Testis (tissue), 3 donors: ENCODE results near the gene ARAP2. TPM values are rescaled to one million over a fixed set of nuclear protein-coding genes. Genes with fewer than 3 reads are reported as not detected.

Experiments
- DNase-seq: peaks from one replicate; pipeline ENCODE4 v3.0.0-alpha.2; 2019
- H3K27ac ChIP-seq, 2 donors: fragments of 200-600 bp; sonication (generic); one replicate each; pipeline ENCODE4 v1.5.1; 2019
- H3K27me3 ChIP-seq: fragments of 200-600 bp; sonication (generic); one replicate; pipeline ENCODE4 v1.5.1; 2019
- H3K36me3 ChIP-seq: fragments of 200-600 bp; sonication (generic); one replicate; pipeline ENCODE4 v1.5.1; 2017; ENCODE audit warnings: low read depth; ENCODE audit errors: missing control alignments
- H3K4me1 ChIP-seq: fragments of 200-600 bp; sonication (generic); one replicate; pipeline ENCODE4 v1.5.1; 2019
- H3K4me3 ChIP-seq, 2 donors: fragments of 200-600 bp; sonication (generic); one replicate each; pipeline ENCODE4 v1.5.1; 2017 to 2019
- H3K9me3 ChIP-seq: fragments of 200-600 bp; sonication (generic); one replicate; pipeline ENCODE4 v1.5.1; 2017
- POLR2A ChIP-seq: fragments of 450-650 bp; IDR thresholded peaks from one replicate; pipeline ENCODE4 v1.6.1; 2017; ENCODE audit warnings: antibody characterized with exemption, mild to moderate bottlenecking, moderate library complexity
- WGBS, 2 donors: methylation state at CpG; one replicate each; pipeline ENCODE4 v1.1.5; 2018; 5-methylcytosine and 5-hydroxymethylcytosine counted together
- intact Hi-C: fragments of 100-400 bp; cut with DNase I; formaldehyde crosslinking; loops from one replicate; pipeline ENCODE4 v1.15.1; 2023; ENCODE audit warnings: low total_unique reads
- polyA plus RNA-seq: library from polyadenylated mRNA; stranded (reverse); fragments of 350-450 nt; fragmentation: Illumina TruSeq; extraction: RNeasy Lipid Tissue Mini Kit (QIAGEN cat#74804); gene quantifications from one replicate; pipeline ENCODE4 v1.2.3, GENCODE V29; 2014; ENCODE audit warnings: low read depth, low replicate concordance; ENCODE audit not compliant: insufficient read depth
- total RNA-seq, 2 donors: library from RNA; depleted of rRNA; stranded (reverse); fragments of >200 nt; gene quantifications; one replicate each; pipeline ENCODE4 v1.2.3, GENCODE V29; 2016
- TF ChIP-seq, protein P1 (sequence below), 3 experiments: fragments of 450-650 bp in 2 of 3; fragments of 200-600 bp in 1 of 3; sonication (generic) in 1 of 3; IDR thresholded peaks; one replicate each; pipeline ENCODE4 v1.5.1; 2016 to 2019; ENCODE audit warnings: antibody characterized with exemption in 3 of 3, mild to moderate bottlenecking in 2 of 3, moderate library complexity in 1 of 3

The ARAP2 gene
- total and polyA plus RNA-seq, 3 donors from 2014 or later: 10.9 to 91.0 (median 81.1) TPM

DNA sequence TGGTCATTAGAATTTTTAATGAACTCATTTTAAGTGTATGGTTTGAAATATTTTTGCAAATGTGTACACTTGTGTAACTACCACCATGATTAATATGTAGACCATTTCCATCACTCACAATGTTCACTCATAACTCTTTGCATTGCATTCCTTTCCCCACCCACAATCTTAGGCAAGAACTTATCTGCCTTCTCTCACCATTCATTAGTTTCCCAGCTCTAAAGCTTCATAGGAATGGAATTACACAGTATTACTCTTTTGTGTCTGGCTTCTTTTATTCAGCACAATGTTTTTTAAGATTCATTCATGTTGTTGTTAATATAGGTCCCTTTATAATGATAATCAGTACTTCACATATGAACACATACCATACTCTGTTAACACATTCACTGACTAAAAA lies 106.1 kb downstream of the ARAP2 start:
- Histone ChIP-seq H3K9me3 (no peaks in the 10 kb centered on the region), H3K27ac (no peak overlapping the region), H3K36me3 (no peaks in the 10 kb centered on the region), H3K27me3 (no peaks in the 10 kb centered on the region), H3K4me1 (no peaks in the 10 kb centered on the region), H3K4me3 (no peak overlapping the region)
- TF ChIP-seq, protein P1, sequence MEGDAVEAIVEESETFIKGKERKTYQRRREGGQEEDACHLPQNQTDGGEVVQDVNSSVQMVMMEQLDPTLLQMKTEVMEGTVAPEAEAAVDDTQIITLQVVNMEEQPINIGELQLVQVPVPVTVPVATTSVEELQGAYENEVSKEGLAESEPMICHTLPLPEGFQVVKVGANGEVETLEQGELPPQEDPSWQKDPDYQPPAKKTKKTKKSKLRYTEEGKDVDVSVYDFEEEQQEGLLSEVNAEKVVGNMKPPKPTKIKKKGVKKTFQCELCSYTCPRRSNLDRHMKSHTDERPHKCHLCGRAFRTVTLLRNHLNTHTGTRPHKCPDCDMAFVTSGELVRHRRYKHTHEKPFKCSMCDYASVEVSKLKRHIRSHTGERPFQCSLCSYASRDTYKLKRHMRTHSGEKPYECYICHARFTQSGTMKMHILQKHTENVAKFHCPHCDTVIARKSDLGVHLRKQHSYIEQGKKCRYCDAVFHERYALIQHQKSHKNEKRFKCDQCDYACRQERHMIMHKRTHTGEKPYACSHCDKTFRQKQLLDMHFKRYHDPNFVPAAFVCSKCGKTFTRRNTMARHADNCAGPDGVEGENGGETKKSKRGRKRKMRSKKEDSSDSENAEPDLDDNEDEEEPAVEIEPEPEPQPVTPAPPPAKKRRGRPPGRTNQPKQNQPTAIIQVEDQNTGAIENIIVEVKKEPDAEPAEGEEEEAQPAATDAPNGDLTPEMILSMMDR (IDR thresholded peaks at IDR 0.05): no peak
- no peak for TF ChIP-seq POLR2A
- no peak for DNase-seq
- intact Hi-C loops: no loop called here

DNA sequence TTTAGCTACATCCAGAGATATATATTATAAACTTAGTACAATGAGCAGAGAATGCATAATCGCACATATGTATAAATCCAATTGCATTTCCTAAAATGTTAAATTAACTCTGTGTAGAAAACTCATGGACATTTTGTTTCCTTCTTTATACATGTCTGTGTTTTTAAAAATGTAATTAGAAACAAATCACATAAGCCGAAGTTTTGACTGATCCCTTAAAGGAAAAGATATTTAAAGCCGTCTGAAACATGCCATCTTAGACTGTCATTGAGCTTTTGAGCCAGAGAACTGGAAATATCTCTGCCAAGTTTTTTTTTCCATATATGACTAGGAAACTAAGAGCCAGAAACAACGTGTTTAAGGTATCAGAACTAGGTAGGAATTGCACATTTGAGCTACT lies 107.0 kb downstream of the ARAP2 start:
- Histone ChIP-seq H3K27ac (no peak overlapping the region), H3K36me3 (no peaks in the 10 kb centered on the region), H3K4me1 (no peaks in the 10 kb centered on the region), H3K4me3 (no peak overlapping the region), H3K9me3 (no peaks in the 10 kb centered on the region), H3K27me3 (no peaks in the 10 kb centered on the region)
- no peak for DNase-seq
- TF ChIP-seq POLR2A: no peak
- TF ChIP-seq, protein P1 (IDR thresholded peaks at IDR 0.05): no peak
- intact Hi-C loops: no loop called here
- WGBS, 2 donors: 64 to 78% methylated on average over 4 of the region's 4 CpGs

DNA sequence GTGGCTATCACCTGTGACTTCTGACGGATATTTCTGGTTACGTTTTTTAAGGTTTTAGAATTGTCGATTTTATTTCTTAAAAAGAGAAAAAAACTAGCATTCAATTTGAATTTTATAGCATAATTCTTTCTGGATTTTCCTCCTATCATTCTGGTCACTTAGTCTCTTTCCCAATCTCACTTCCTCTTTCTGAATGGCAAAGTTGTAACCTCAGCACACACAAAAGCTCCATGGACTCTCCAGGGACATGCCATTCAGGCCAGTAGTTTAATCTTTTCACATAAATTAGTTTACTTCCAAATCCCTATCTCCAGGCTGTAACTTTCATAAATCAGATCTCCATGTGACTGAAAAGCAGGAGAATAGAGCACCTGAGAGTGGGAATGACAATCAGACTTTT lies 110.7 kb downstream of the ARAP2 start:
- Histone ChIP-seq H3K4me1 (no peaks in the 10 kb centered on the region), H3K27ac (no peak overlapping the region), H3K27me3 (no peaks in the 10 kb centered on the region), H3K36me3 (no peaks in the 10 kb centered on the region), H3K9me3 (no peaks in the 10 kb centered on the region), H3K4me3 (no peak overlapping the region)
- 91 to 98% methylated on average over 3 of the region's 3 CpGs for WGBS, 2 donors
- intact Hi-C loops: no loop called here
- TF ChIP-seq, protein P1 (IDR thresholded peaks at IDR 0.05): no peak
- no peak for DNase-seq

DNA sequence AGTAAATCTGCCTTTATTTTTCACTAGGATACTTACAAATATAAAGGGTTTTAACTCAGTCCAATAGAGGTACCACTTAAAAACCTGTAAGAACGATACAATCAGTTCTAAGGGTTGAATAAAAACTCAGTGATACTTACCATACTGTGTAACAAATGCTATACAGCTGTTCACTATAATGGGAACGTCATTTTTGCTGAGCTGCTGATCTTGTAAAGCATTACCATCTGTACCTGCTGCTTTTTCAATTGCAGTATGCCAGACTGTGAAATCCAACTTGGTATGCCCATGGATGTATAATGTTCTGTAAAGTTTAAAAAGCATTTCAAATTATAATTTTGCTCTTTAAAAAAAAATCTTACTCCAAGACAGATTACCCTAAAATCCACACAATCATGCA lies 111.2 kb downstream of the ARAP2 start:
- TF ChIP-seq, protein P1 (IDR thresholded peaks at IDR 0.05): no peak
- no peak for TF ChIP-seq POLR2A
- intact Hi-C loops: no loop called here
- H3K27ac ChIP-seq: no peak overlapping the region
- DNase-seq: no peak
- no peak overlapping the region for H3K4me3 ChIP-seq
- WGBS, 2 donors: 60 to 71% methylated on average over 2 of the region's 2 CpGs
- no peaks in the 10 kb centered on the region for H3K4me1 ChIP-seq
- no peaks in the 10 kb centered on the region for H3K36me3 ChIP-seq
- no peaks in the 10 kb centered on the region for H3K27me3 ChIP-seq
- no peaks in the 10 kb centered on the region for H3K9me3 ChIP-seq

DNA sequence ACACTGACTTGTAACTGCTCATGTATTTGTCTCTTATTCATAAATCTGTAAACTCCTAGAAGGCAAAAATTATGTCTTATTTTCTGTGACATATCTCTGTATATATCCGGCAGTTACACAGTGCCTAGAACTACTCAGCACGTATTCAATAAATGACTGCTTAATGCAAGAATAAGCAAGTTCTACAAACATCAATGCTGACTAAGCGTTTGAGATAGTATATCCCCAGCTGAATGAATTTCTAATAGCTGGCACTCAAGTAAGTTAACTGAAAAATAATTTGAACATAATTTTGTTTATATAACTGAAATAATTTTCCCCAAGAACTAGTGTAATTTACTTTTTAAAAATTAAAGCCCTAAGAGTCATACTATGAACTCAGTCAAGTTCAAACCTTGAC lies 113.7 kb downstream of the ARAP2 start:
- WGBS, 2 donors: 85 to 87% methylated on average over 3 of the region's 3 CpGs
- intact Hi-C loops: no loop called here
- no peaks in the 10 kb centered on the region for H3K4me1 ChIP-seq
- no peaks in the 10 kb centered on the region for H3K9me3 ChIP-seq
- H3K4me3 ChIP-seq: no peak overlapping the region
- H3K27ac ChIP-seq: no peak overlapping the region
- H3K27me3 ChIP-seq: no peaks in the 10 kb centered on the region
- no peaks in the 10 kb centered on the region for H3K36me3 ChIP-seq
- DNase-seq: no peak
- TF ChIP-seq, protein P1 (IDR thresholded peaks at IDR 0.05): no peak
- TF ChIP-seq POLR2A: no peak
